A673 (cell line): ENCODE data around the gene GUCA2A. TPM values are rescaled to one million over a fixed set of nuclear protein-coding genes. Genes with fewer than 3 reads are reported as not detected.

Source experiments
- BruUV-seq: library from RNA; stranded (reverse); fragments of 400-500 nt; replicated peaks from 2 replicates; lab custom pipeline; 2021; lab: Mats Ljungman, UMichigan
- CTCF ChIA-PET: fragments of 300-600 bp; sonication (Branson Sonifier 250); formaldehyde crosslinking; loops from one replicate; lab custom pipeline; 2022; ENCODE audit warnings: antibody characterized with exemption; lab: Charles Lee
- POLR2A ChIA-PET: fragments of 300-600 bp; sonication (Branson Sonifier 250); formaldehyde crosslinking; loops from one replicate; lab custom pipeline; 2022; ENCODE audit warnings: antibody characterized with exemption; ENCODE audit not compliant: low non-redundant PET; lab: Charles Lee
- DNase-seq: peaks from one replicate; pipeline ENCODE4 v3.0.0-alpha.2; 2015; ENCODE audit warnings: low spot score
- H3K27ac ChIP-seq: fragments of 200-600 bp; sonication (generic); 2 replicates; pipeline ENCODE4 v1.5.1; 2016; ENCODE audit warnings: mixed run types, low read depth, mild to moderate bottlenecking, mixed read lengths, antibody characterized with exemption, low read length; ENCODE audit not compliant: poor library complexity, severe bottlenecking
- H3K27me3 ChIP-seq: fragments of 200-600 bp; sonication (generic); replicated peaks from 2 replicates; pipeline ENCODE4 v1.6.1; 2017; ENCODE audit warnings: mixed run types, low read depth, mild to moderate bottlenecking, mixed read lengths, antibody characterized with exemption, low read length; ENCODE audit not compliant: insufficient read depth, poor library complexity
- H3K36me3 ChIP-seq: fragments of 200-600 bp; sonication (generic); 2 replicates; pipeline ENCODE4 v1.6.1; 2016; ENCODE audit warnings: mixed run types, mild to moderate bottlenecking, mixed read lengths, antibody characterized with exemption, low read length; ENCODE audit not compliant: insufficient read depth, poor library complexity, severe bottlenecking
- H3K4me1 ChIP-seq: fragments of 200-600 bp; sonication (generic); 2 replicates; pipeline ENCODE4 v1.6.1; 2017; ENCODE audit warnings: mixed run types, mild to moderate bottlenecking, mixed read lengths, antibody characterized with exemption, low read length; ENCODE audit not compliant: insufficient read depth, poor library complexity, severe bottlenecking
- H3K4me3 ChIP-seq: fragments of 200-600 bp; sonication (generic); 2 replicates; pipeline ENCODE4 v1.5.1; 2016; ENCODE audit warnings: low read depth, mixed run types, mild to moderate bottlenecking, mixed read lengths, low read length; ENCODE audit not compliant: poor library complexity, severe bottlenecking
- H3K9me3 ChIP-seq: fragments of 200-600 bp; sonication (generic); 2 replicates; pipeline ENCODE4 v1.6.1; 2016; ENCODE audit warnings: mixed run types, low read depth, mild to moderate bottlenecking, mixed read lengths, antibody characterized with exemption, low read length; ENCODE audit not compliant: poor library complexity, severe bottlenecking
- CTCF ChIP-seq: fragments of 300-800, 200-600 bp; sonication (generic); conservative IDR thresholded peaks from 2 replicates; pipeline ENCODE4 v1.5.1; 2017; ENCODE audit warnings: low read depth, mild to moderate bottlenecking, antibody characterized with exemption, low read length, moderate library complexity, mixed read lengths
- EZH2 ChIP-seq: fragments of 200-600 bp; sonication (generic); IDR thresholded peaks from 2 replicates; pipeline ENCODE4 v1.6.1; 2017; ENCODE audit warnings: borderline replicate concordance, low read depth, mild to moderate bottlenecking, mixed read lengths, antibody characterized with exemption, low read length; ENCODE audit not compliant: poor library complexity, severe bottlenecking
- intact Hi-C: fragments of 100-400 bp; cut with micrococcal nuclease; formaldehyde crosslinking; loops from one replicate; pipeline ENCODE4 v1.10.0; 2022; ENCODE audit not compliant: unreplicated experiment
- total RNA-seq: library from RNA; stranded (reverse); gene quantifications from 2 replicates; pipeline ENCODE4 v1.2.3, GENCODE V29; 2021

GUCA2A gene
- total RNA-seq, 1 experiment from 2014 or later, result not detected

GRCh38 chr1:42152119-42152518 is 12.4 kb downstream of the GUCA2A start:
- TF ChIP-seq EZH2, result no peak
- TF ChIP-seq CTCF, result no peak
- BruUV-seq, result no TSS peak
- Histone ChIP-seq H3K27me3 (peaks cover 7% of the 10 kb centered on the region), H3K36me3 (no peaks in the 10 kb centered on the region), H3K4me1 (no peaks in the 10 kb centered on the region), H3K4me3 (no peak overlapping the region), H3K27ac (no peak overlapping the region), H3K9me3 (no peaks in the 10 kb centered on the region)
- intact Hi-C loops, result no loop called here
- no peak for DNase-seq
- ChIA-PET CTCF (interaction anchor here (0.8 kb wide), 1 partner anchor 21 kb away, joined by 4 read pairs; no protein-coding TSS in a partner anchor), POLR2A (no interaction called here)

DNA sequence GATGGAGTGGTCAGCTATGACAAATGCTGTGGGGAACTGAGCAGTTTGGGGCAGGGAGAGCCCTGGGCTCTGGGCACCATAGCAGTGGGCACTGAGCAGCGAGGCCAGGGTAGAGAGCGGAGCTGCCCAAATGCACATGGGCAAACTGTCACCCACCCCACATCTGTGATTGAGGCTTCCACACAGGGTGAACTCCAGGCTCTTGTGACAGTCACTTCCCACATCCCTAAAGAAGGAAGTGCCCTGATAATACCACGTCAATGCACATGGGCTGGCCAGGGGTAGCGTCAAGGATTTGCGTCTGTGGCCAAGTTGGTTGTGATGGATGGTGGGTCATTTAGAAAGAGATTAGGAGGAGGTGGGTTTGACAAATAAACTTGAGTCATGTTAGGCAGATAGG is 13.9 kb downstream of the GUCA2A start:
- Histone ChIP-seq H3K4me3 (no peak overlapping the region), H3K36me3 (no peaks in the 10 kb centered on the region), H3K4me1 (no peaks in the 10 kb centered on the region), H3K27me3 (peaks cover 7% of the 10 kb centered on the region), H3K9me3 (no peaks in the 10 kb centered on the region), H3K27ac (no peak overlapping the region)
- ChIA-PET POLR2A (no interaction called here), CTCF (no interaction called here)
- intact Hi-C loops, result no loop called here
- DNase-seq, result no peak
- no TSS peak for BruUV-seq
- TF ChIP-seq CTCF (no peak), EZH2 (no peak)

- Histone ChIP-seq H3K36me3 (no peaks in the 10 kb centered on the region), H3K27ac (no peak overlapping the region), H3K4me1 (no peaks in the 10 kb centered on the region), H3K27me3 (peaks cover 7% of the 10 kb centered on the region), H3K4me3 (no peak overlapping the region), H3K9me3 (no peaks in the 10 kb centered on the region)
- no TSS peak for BruUV-seq
- TF ChIP-seq EZH2 (no peak), CTCF (no peak)
- DNase-seq, result no peak
- CTCF ChIA-PET, result no interaction called here
- POLR2A ChIA-PET, result no interaction called here
- intact Hi-C loops, result loop anchor here (10.0 kb wide), 1 partner anchor 573 kb away; no protein-coding TSS in a partner anchor
Measured at GRCh38 chr1:42148166-42148565, 16.4 kb downstream of the GUCA2A start.
